IMR-90 (cell line): ENCODE results near the gene SEL1L2. TPM values are rescaled to one million over a fixed set of nuclear protein-coding genes. Genes with fewer than 3 reads are reported as not detected.

Source experiments
- ATAC-seq: fragments of 200-7000 bp; cut with Tn5 transposase; 2 replicates; pipeline ENCODE4 v1.9.1; 2020; ENCODE audit warnings: low read depth, mild to moderate bottlenecking, moderate library complexity
- BruUV-seq: library from RNA; stranded (reverse); fragments of 400-500 nt; replicated peaks from 2 replicates; lab custom pipeline; 2021; lab: Mats Ljungman, UMichigan
- CTCF ChIA-PET: fragments of 300-600 bp; formaldehyde crosslinking; extraction: SDS; loops from one replicate; lab custom pipeline; 2021; ENCODE audit warnings: antibody characterized with exemption; lab: Yijun Ruan, JAX
- POLR2A ChIA-PET: fragments of 300-600 bp; sonication (Branson Sonifier 250); formaldehyde crosslinking; loops from one replicate; lab custom pipeline; 2022; ENCODE audit warnings: antibody characterized with exemption; ENCODE audit not compliant: unreplicated experiment; lab: Charles Lee
- DNase-seq: peaks from one replicate; pipeline ENCODE4 v3.0.0; 2013
- H2AFZ ChIP-seq: replicated peaks from 2 replicates; pipeline ENCODE3; 2013; ENCODE audit warnings: low read length, mild to moderate bottlenecking; ENCODE audit not compliant: poor library complexity
- H2AK5ac ChIP-seq: 2 replicates; pipeline ENCODE4 v1.6.1; 2013; ENCODE audit warnings: low read depth, low read length, inconsistent platforms
- H2AK9ac ChIP-seq: replicated peaks from 2 replicates; pipeline ENCODE3; 2013; ENCODE audit warnings: mild to moderate bottlenecking, low read depth, low read length, moderate library complexity; ENCODE audit not compliant: poor library complexity
- H2BK120ac ChIP-seq: 2 replicates; pipeline ENCODE4 v1.6.1; 2013; ENCODE audit warnings: low read depth, low read length, inconsistent platforms
- H2BK15ac ChIP-seq: 3 replicates; pipeline ENCODE4 v1.6.1; 2013; ENCODE audit warnings: low read depth, low read length, inconsistent platforms
- H2BK20ac ChIP-seq: 2 replicates; pipeline ENCODE4 v1.6.1; 2013; ENCODE audit warnings: low read depth, mild to moderate bottlenecking, inconsistent platforms, low read length, moderate library complexity
- H2BK5ac ChIP-seq: 2 replicates; pipeline ENCODE4 v1.6.1; 2013; ENCODE audit warnings: mild to moderate bottlenecking, low read depth, low read length, inconsistent platforms; ENCODE audit not compliant: poor library complexity, severe bottlenecking
- H3K14ac ChIP-seq: replicated peaks from 2 replicates; pipeline ENCODE4 v1.6.1; 2013; ENCODE audit warnings: low read depth, low read length, inconsistent platforms
- H3K18ac ChIP-seq: 2 replicates; pipeline ENCODE4 v1.6.1; 2013; ENCODE audit warnings: low read depth, low read length, control low read depth
- H3K23ac ChIP-seq: 2 replicates; pipeline ENCODE4 v1.6.1; 2013; ENCODE audit warnings: low read depth, low read length, inconsistent platforms
- H3K27ac ChIP-seq: 2 replicates; pipeline ENCODE4 v1.5.1; 2013; ENCODE audit warnings: mild to moderate bottlenecking, control low read depth, low read length; ENCODE audit not compliant: insufficient read depth
- H3K27me3 ChIP-seq: 2 replicates; pipeline ENCODE4 v1.6.1; 2013; ENCODE audit warnings: low read length; ENCODE audit not compliant: control insufficient read depth, insufficient read depth
- H3K36me3 ChIP-seq: 2 replicates; pipeline ENCODE4 v1.6.1; 2013; ENCODE audit warnings: low read length, mixed read lengths; ENCODE audit not compliant: control insufficient read depth, insufficient read depth
- H3K4ac ChIP-seq: 2 replicates; pipeline ENCODE4 v1.6.1; 2013; ENCODE audit warnings: low read depth, low read length, inconsistent platforms
- H3K4me1 ChIP-seq: 2 replicates; pipeline ENCODE4 v1.6.1; 2013; ENCODE audit warnings: low read length, mixed read lengths; ENCODE audit not compliant: control insufficient read depth, insufficient read depth
- H3K4me2 ChIP-seq: 2 replicates; pipeline ENCODE4 v1.6.1; 2013; ENCODE audit warnings: low read depth, mild to moderate bottlenecking, control low read depth, low read length, moderate library complexity
- H3K4me3 ChIP-seq: 2 replicates; pipeline ENCODE4 v1.5.1; 2013; ENCODE audit warnings: low read depth, mild to moderate bottlenecking, control low read depth, low read length, moderate library complexity; ENCODE audit not compliant: insufficient read depth
- H3K56ac ChIP-seq: 2 replicates; pipeline ENCODE4 v1.6.1; 2013; ENCODE audit warnings: low read length, inconsistent platforms; ENCODE audit not compliant: insufficient read depth; ENCODE audit errors: extremely low read depth
- H3K79me1 ChIP-seq, 2 experiments: 2 replicates each; pipeline ENCODE4 v1.6.1; 2013; ENCODE audit warnings: low read length in 2 of 2, inconsistent platforms in 1 of 2, low read depth in 1 of 2
- H3K9ac ChIP-seq: 2 replicates; pipeline ENCODE4 v1.6.1; 2013; ENCODE audit warnings: low read depth, low read length, control low read depth
- H3K9me1 ChIP-seq: 2 replicates; pipeline ENCODE4 v1.6.1; 2013; ENCODE audit warnings: low read length, inconsistent platforms; ENCODE audit not compliant: insufficient read depth
- H3K9me3 ChIP-seq: 2 replicates; pipeline ENCODE4 v1.6.1; 2013; ENCODE audit warnings: low read length; ENCODE audit not compliant: control insufficient read depth, insufficient read depth
- H4K20me1 ChIP-seq: 2 replicates; pipeline ENCODE4 v1.6.1; 2013; ENCODE audit warnings: low read length, inconsistent platforms; ENCODE audit not compliant: insufficient read depth
- H4K5ac ChIP-seq: 2 replicates; pipeline ENCODE4 v1.6.1; 2013; ENCODE audit warnings: mild to moderate bottlenecking, low read depth, low read length, control low read depth
- H4K8ac ChIP-seq, 2 experiments: 2 replicates each; pipeline ENCODE4 v1.6.1; 2013; ENCODE audit warnings: low read depth in 2 of 2, low read length in 2 of 2, control low read depth in 1 of 2, inconsistent platforms in 1 of 2
- H4K91ac ChIP-seq: 2 replicates; pipeline ENCODE4 v1.6.1; 2013; ENCODE audit warnings: low read depth, low read length, inconsistent platforms; ENCODE audit not compliant: insufficient read depth
- WGBS, 2 experiments: methylation state at CpG; one replicate each; pipeline versions ENCODE4 v1.1.5 to v1.1.7; 2013; ENCODE audit warnings: missing lambda C conversion rate in 2 of 2; ENCODE audit not compliant: insufficient read length in 1 of 2; ENCODE audit errors: extremely low coverage in 2 of 2; 5-methylcytosine and 5-hydroxymethylcytosine counted together
- dilution Hi-C: fragments of 300-500 bp; cut with HindIII; formaldehyde crosslinking; loops from one replicate; pipeline ENCODE4 v1.14.3; 2018; ENCODE audit warnings: low sequenced_read_pairs; ENCODE audit not compliant: unreplicated experiment
- in situ Hi-C: fragments of 300-500 bp; cut with MboI; formaldehyde crosslinking; loops from 3 replicates; pipeline ENCODE4 v1.14.3; 2019; ENCODE audit warnings: low sequenced_read_pairs, inconsistent platforms, mixed read lengths
- intact Hi-C: fragments of 100-400 bp; cut with micrococcal nuclease; formaldehyde crosslinking; loops from 2 replicates; pipeline ENCODE4 v1.10.0; 2022
- polyA plus RNA-seq, 3 experiments: library from polyadenylated mRNA; depleted of rRNA; stranded (reverse); fragments of >200 nt; gene quantifications; 2 replicates each; pipeline ENCODE4 v1.2.3, GENCODE V29; 2012; ENCODE audit warnings: low replicate concordance in 1 of 3
- total RNA-seq: library from RNA; depleted of rRNA; stranded (reverse); fragments of >200 nt; gene quantifications from 2 replicates; pipeline ENCODE4 v1.2.3, GENCODE V29; 2012
- TF ChIP-seq, protein P1 (sequence below): conservative IDR thresholded peaks from 2 replicates; pipeline ENCODE4 v1.5.1; 2012; ENCODE audit warnings: mild to moderate bottlenecking, low read depth, low read length, improper control_type of control experiment

SEL1L2 gene
- total and polyA plus RNA-seq, 2 of the 4 experiments (the other 2 are of a cell fraction) = not detected

GRCh38 chr20:13883425-13883824, 107.0 kb downstream of the SEL1L2 start:
- Histone ChIP-seq H3K4me1 (no peaks in the 10 kb centered on the region), H3K9ac (no peak overlapping the region), H3K9me3 (0 out of 2 replicates have a peak, but pooled peaks cover 2% of the 10 kb centered on the region), H3K9me1 (no peaks in the 10 kb centered on the region), H2BK5ac (no peak overlapping the region), H3K4me2 (no peak overlapping the region), H3K27ac (no peak overlapping the region), H3K4ac (no peak overlapping the region), H4K91ac (no peak overlapping the region), H2AK5ac (no peak overlapping the region), H3K18ac (no peak overlapping the region), H3K79me1 (no peaks in the 10 kb centered on the region), H4K20me1 (no peaks in the 10 kb centered on the region), H2AFZ (no peak overlapping the region), H3K27me3 (no peaks in the 10 kb centered on the region), H2AK9ac (no peak overlapping the region), H4K8ac (no peak overlapping the region), H2BK15ac (no peak overlapping the region), H3K56ac (no peak overlapping the region), H2BK20ac (no peak overlapping the region), H3K14ac (no peak overlapping the region), H3K4me3 (no peak overlapping the region), H3K36me3 (no peaks in the 10 kb centered on the region), H3K23ac (no peak overlapping the region), H2BK120ac (no peak overlapping the region), H4K5ac (no peak overlapping the region)
- WGBS, 2 experiments = 0% methylated on average over 1 of the region's 1 CpG; no CpG with 5 or more reads in 1 of the 2 experiments
- ATAC-seq = no peak
- in situ Hi-C loops = no loop called here
- BruUV-seq = no TSS peak
- ChIA-PET CTCF (no interaction called here), POLR2A (no interaction called here)
- dilution Hi-C loops = no loop called here
- intact Hi-C loops = no loop called here
- no peak for DNase-seq
- TF ChIP-seq, protein P1, sequence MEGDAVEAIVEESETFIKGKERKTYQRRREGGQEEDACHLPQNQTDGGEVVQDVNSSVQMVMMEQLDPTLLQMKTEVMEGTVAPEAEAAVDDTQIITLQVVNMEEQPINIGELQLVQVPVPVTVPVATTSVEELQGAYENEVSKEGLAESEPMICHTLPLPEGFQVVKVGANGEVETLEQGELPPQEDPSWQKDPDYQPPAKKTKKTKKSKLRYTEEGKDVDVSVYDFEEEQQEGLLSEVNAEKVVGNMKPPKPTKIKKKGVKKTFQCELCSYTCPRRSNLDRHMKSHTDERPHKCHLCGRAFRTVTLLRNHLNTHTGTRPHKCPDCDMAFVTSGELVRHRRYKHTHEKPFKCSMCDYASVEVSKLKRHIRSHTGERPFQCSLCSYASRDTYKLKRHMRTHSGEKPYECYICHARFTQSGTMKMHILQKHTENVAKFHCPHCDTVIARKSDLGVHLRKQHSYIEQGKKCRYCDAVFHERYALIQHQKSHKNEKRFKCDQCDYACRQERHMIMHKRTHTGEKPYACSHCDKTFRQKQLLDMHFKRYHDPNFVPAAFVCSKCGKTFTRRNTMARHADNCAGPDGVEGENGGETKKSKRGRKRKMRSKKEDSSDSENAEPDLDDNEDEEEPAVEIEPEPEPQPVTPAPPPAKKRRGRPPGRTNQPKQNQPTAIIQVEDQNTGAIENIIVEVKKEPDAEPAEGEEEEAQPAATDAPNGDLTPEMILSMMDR = no peak
